Stomach smooth muscle (tissue), 2 donors: ENCODE results near the gene INSM2.

Source experiments
- H3K27ac ChIP-seq: one replicate; pipeline ENCODE4 v1.7.0; 2013; ENCODE audit warnings: mild to moderate bottlenecking, low read length, inconsistent platforms
- H3K27me3 ChIP-seq, 2 donors: one replicate each; pipeline ENCODE4 v1.7.0; 2013; ENCODE audit warnings: low read length in 2 of 2; ENCODE audit not compliant: insufficient read depth in 2 of 2, control insufficient read depth in 1 of 2
- H3K36me3 ChIP-seq, 2 donors: one replicate each; pipeline ENCODE4 v1.7.0; 2013; ENCODE audit warnings: low read length in 2 of 2; ENCODE audit not compliant: control insufficient read depth in 2 of 2, insufficient read depth in 2 of 2
- H3K4me1 ChIP-seq: one replicate; pipeline ENCODE4 v1.7.0; 2013; ENCODE audit warnings: low read length; ENCODE audit not compliant: control insufficient read depth, insufficient read depth
- H3K4me3 ChIP-seq, 2 donors: one replicate each; pipeline ENCODE4 v1.7.0; 2013; ENCODE audit warnings: low read length in 2 of 2
- H3K9ac ChIP-seq, 2 donors: one replicate each; pipeline ENCODE4 v1.7.0; 2013; ENCODE audit warnings: low read length in 2 of 2, mild to moderate bottlenecking in 1 of 2
- H3K9me3 ChIP-seq, 2 donors: one replicate each; pipeline ENCODE4 v1.7.0; 2013; ENCODE audit warnings: low read length in 2 of 2; ENCODE audit not compliant: control insufficient read depth in 2 of 2
- donor health status: healthy.
- donor health status: Pancreatic carcinoma.

INSM2 gene

DNA sequence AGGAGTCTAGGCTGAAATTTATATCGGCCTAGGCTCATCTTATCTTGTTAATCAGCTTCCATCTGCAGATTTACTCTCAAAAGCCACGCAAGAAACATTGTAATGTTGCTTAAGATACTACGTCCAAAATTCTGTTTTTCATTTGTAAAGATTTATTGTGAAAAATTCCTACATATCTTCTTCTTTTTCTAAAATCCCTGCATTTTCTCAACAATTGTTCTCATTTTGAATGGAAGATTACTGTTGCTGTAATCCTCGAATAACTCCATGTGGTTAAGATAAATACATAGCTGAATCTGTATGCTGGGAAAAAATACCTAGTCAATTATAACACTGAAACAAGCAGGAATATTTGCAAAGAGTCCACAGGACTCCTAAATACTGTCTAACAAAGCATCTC is 15.6 kb downstream of the INSM2 start:
- Histone ChIP-seq H3K9ac (no peak overlapping the region), H3K9me3 (no peaks in the 10 kb centered on the region), H3K27me3 (no peaks in the 10 kb centered on the region), H3K4me1 (no peaks in the 10 kb centered on the region), H3K27ac (no peak overlapping the region), H3K4me3 (no peak overlapping the region), H3K36me3 (no peaks in the 10 kb centered on the region)

DNA sequence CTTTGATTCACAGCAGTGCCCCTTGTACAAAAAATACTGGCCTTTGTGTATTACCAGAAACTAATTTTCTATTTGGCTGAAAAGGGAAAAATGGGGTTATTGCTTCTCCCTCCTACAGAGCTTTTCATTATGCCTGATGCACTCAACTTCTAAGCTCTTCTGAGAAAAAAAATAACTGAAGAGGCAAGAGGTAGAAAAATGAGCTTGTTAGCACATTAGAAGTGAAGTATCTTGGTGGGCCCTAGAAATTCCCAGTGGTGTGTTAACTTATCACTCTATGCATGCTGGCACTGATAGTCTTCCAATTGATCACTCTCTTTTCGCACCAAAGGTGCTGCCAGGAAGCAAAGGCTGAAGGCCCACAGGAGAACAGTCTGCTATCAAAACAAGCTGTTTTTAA is 17.1 kb downstream of the INSM2 start:
- Histone ChIP-seq H3K36me3 (no peaks in the 10 kb centered on the region), H3K27ac (no peak overlapping the region), H3K9me3 (no peaks in the 10 kb centered on the region), H3K9ac (no peak overlapping the region), H3K4me1 (no peaks in the 10 kb centered on the region), H3K27me3 (no peaks in the 10 kb centered on the region), H3K4me3 (no peak overlapping the region)

DNA sequence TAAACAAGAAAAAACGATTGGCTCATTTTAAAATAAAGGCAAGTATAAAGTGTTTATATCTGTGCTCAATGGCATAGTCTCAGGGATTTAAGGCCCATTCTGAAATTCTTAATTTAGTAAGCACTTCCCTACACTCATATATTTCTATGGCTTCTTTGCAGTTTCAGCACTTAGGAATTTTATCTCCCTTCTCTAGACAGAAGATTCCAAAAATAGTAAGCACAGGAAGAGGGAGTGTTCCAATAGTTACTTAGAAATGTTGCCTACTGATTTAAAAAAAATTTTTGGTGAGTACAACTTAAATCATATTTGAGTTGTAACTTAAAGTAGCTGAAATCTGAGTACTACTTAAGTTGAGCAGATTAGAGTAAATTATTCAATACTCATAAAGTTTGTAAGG is 19.8 kb downstream of the INSM2 start:
- H3K4me3 ChIP-seq: no peak overlapping the region
- no peaks in the 10 kb centered on the region for H3K9me3 ChIP-seq
- no peaks in the 10 kb centered on the region for H3K36me3 ChIP-seq
- H3K27me3 ChIP-seq: no peaks in the 10 kb centered on the region
- no peak overlapping the region for H3K27ac ChIP-seq
- no peaks in the 10 kb centered on the region for H3K4me1 ChIP-seq
- H3K9ac ChIP-seq: no peak overlapping the region

- Histone ChIP-seq H3K4me1 (no peaks in the 10 kb centered on the region), H3K27me3 (no peaks in the 10 kb centered on the region)
These were observed 22.6 kb downstream of the INSM2 start for GRCh38 chr14:35556548-35556947.

GRCh38 chr14:35557221-35557747 is 23.3 kb downstream of the INSM2 start:
- H3K36me3 ChIP-seq: no peaks in the 10 kb centered on the region
- H3K9me3 ChIP-seq: no peaks in the 10 kb centered on the region
- no peaks in the 10 kb centered on the region for H3K4me1 ChIP-seq
- no peak overlapping the region for H3K4me3 ChIP-seq
- no peak overlapping the region for H3K27ac ChIP-seq
- H3K9ac ChIP-seq: no peak overlapping the region
- H3K27me3 ChIP-seq: no peaks in the 10 kb centered on the region

More at GRCh38 chr14:35556548-35556947, 22.6 kb downstream of the INSM2 start:
- Histone ChIP-seq H3K27ac (no peak overlapping the region), H3K9ac (no peak overlapping the region), H3K36me3 (no peaks in the 10 kb centered on the region), H3K9me3 (no peaks in the 10 kb centered on the region), H3K4me3 (no peak overlapping the region)

DNA sequence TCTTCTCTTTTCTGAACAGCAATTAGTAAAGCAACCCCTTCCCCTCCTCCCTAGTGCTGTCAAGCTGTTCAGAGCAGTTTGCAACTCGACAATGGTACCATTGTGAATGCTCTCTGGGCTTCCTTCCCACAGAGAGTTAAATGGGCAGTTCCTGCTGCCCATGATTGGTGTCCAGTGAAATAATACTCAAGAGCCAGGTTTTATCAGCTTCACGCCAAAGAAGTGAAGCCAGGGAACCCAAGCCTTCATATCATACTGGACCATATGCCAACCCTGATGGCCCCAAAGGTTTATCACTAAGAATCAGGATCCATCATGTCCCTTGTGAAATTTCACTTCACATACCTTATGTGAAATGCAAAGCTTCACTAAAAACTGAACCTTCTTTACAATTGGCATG is 24.7 kb downstream of the INSM2 start:
- Histone ChIP-seq H3K4me1 (no peaks in the 10 kb centered on the region), H3K4me3 (no peak overlapping the region), H3K27me3 (no peaks in the 10 kb centered on the region), H3K27ac (no peak overlapping the region), H3K9me3 (no peaks in the 10 kb centered on the region), H3K36me3 (no peaks in the 10 kb centered on the region), H3K9ac (no peak overlapping the region)

GRCh38 chr14:35565871-35566464 is 32.0 kb downstream of the INSM2 start:
- H3K4me1 ChIP-seq: no peaks in the 10 kb centered on the region
- H3K36me3 ChIP-seq: no peaks in the 10 kb centered on the region
- H3K4me3 ChIP-seq: no peak overlapping the region
- no peaks in the 10 kb centered on the region for H3K9me3 ChIP-seq
- H3K9ac ChIP-seq: no peak overlapping the region
- no peak overlapping the region for H3K27ac ChIP-seq
- no peaks in the 10 kb centered on the region for H3K27me3 ChIP-seq

- Histone ChIP-seq H3K9ac (no peak overlapping the region), H3K27ac (no peak overlapping the region), H3K27me3 (no peaks in the 10 kb centered on the region), H3K9me3 (no peaks in the 10 kb centered on the region), H3K4me3 (no peak overlapping the region), H3K36me3 (no peaks in the 10 kb centered on the region), H3K4me1 (no peaks in the 10 kb centered on the region)
These were observed 37.6 kb downstream of the INSM2 start for GRCh38 chr14:35571598-35571997.

DNA sequence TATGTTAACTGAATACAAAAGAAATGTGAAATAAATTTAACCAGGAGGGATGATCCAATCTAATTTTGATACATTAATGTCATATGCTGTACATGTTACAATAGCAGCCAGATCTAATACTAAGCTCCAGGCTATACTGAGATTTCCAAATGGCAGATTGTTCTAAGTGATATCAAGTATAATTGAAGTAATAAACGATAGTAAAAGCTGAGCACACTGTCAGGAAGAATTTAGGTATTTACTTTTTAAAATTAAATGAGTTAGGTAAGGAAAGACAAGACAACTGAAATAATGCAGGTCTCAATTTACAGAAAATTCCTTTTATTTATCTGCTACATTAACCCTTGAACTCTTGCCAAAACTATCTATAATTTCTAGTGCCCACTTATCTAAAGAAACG is 39.9 kb downstream of the INSM2 start:
- Histone ChIP-seq H3K36me3 (no peaks in the 10 kb centered on the region), H3K4me1 (no peaks in the 10 kb centered on the region), H3K27me3 (no peaks in the 10 kb centered on the region), H3K27ac (no peak overlapping the region), H3K9me3 (no peaks in the 10 kb centered on the region), H3K4me3 (no peak overlapping the region), H3K9ac (no peak overlapping the region)

GRCh38 chr14:35576260-35576659 is 42.3 kb downstream of the INSM2 start:
- Histone ChIP-seq H3K27ac (no peak overlapping the region), H3K9me3 (no peaks in the 10 kb centered on the region), H3K4me3 (no peak overlapping the region), H3K9ac (no peak overlapping the region), H3K36me3 (no peaks in the 10 kb centered on the region), H3K4me1 (no peaks in the 10 kb centered on the region), H3K27me3 (no peaks in the 10 kb centered on the region)

DNA sequence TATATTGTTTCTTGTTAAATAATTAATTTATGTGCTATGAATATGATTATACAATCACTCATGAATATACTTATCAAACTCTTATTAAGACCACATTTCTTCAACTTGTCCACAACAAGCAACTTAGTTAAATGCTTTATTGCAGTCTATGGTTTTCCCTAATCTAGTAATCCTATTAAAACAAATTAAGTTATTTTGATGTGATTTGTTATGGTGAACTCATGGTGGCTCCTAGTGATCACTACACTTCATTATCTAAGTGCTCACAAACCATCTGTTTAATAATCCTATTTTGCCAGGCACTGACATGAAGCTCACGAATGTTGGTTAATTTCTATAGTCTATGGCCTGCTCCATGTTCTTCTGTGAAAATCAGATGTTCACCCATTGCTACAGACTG is 42.9 kb downstream of the INSM2 start:
- Histone ChIP-seq H3K9me3 (no peaks in the 10 kb centered on the region), H3K9ac (no peak overlapping the region), H3K27ac (no peak overlapping the region), H3K27me3 (no peaks in the 10 kb centered on the region), H3K4me3 (no peak overlapping the region), H3K36me3 (no peaks in the 10 kb centered on the region), H3K4me1 (no peaks in the 10 kb centered on the region)
